K562 (cell line): ENCODE measurements around the gene GRIK2. TPM values are rescaled to one million over a fixed set of nuclear protein-coding genes. Genes with fewer than 3 reads are reported as not detected.

Source experiments
- ATAC-seq: fragments of 200-7000 bp; cut with Tn5 transposase; 3 replicates; pipeline ENCODE4 v1.9.1; 2020; ENCODE audit warnings: moderate library complexity
- BruUV-seq: library from RNA; stranded (reverse); fragments of 400-500 nt; replicated peaks from 2 replicates; lab custom pipeline; 2021; lab: Mats Ljungman, UMichigan
- CTCF ChIA-PET: fragments of 300-600 bp; formaldehyde crosslinking; extraction: SDS; loops from one replicate; lab custom pipeline; 2021; ENCODE audit warnings: low intra/inter-chr PET ratio; lab: Yijun Ruan, JAX
- POLR2A ChIA-PET: fragments of 300-600, 350-650 bp; sonication (Branson Sonifier 250); formaldehyde crosslinking; extraction: SDS; loops from one replicate; lab custom pipeline; 2021; ENCODE audit warnings: antibody characterized with exemption, inconsistent platforms; lab: Yijun Ruan, JAX
- DNase-seq, 4 experiments: peaks; one replicate each; pipeline versions ENCODE4 v3.0.0 to v3.0.0-alpha.2; 2011 to 2018; ENCODE audit warnings: low spot score in 3 of 4, mixed read lengths in 3 of 4; ENCODE audit errors: extremely low read depth in 1 of 4
- FAIRE-seq: peaks from 2 replicates; lab custom pipeline; 2011; peaks lifted over from hg19 to GRCh38; lab: Jason Lieb, UNC
- H2AFZ ChIP-seq: 2 replicates; pipeline ENCODE4 v1.6.0; 2011; ENCODE audit warnings: low read depth, low read length, control low read depth, inconsistent platforms
- H3K27ac ChIP-seq: fragments of 200-600 bp; 3 replicates; pipeline ENCODE4 v1.8.0; 2011; ENCODE audit warnings: low read depth, mild to moderate bottlenecking, control low read depth, inconsistent platforms, low read length, moderate library complexity, mixed read lengths; ENCODE audit errors: extremely low read depth
- H3K27me3 ChIP-seq, 2 experiments: fragments of 300-600 bp in 1 of 2; 2 replicates in 1 of 2; 3 replicates in 1 of 2; pipeline versions ENCODE4 v1.6.0 to v1.8.0; 2011; ENCODE audit warnings: inconsistent platforms in 2 of 2, low read length in 2 of 2, mild to moderate bottlenecking in 1 of 2, mixed read lengths in 1 of 2, moderate library complexity in 1 of 2; ENCODE audit not compliant: control insufficient read depth in 2 of 2, insufficient read depth in 2 of 2
- H3K36me3 ChIP-seq: fragments of 300-600 bp; 3 replicates; pipeline ENCODE4 v1.8.0; 2011; ENCODE audit warnings: mild to moderate bottlenecking, low read length, inconsistent platforms; ENCODE audit not compliant: control insufficient read depth, insufficient read depth
- H3K4me1 ChIP-seq, 2 experiments: fragments of 200-600 bp in 1 of 2; replicated peaks in 1 of 2; 2 replicates in 1 of 2; 3 replicates in 1 of 2; pipeline versions ENCODE4 v1.5.1 to v1.8.0; 2011; ENCODE audit warnings: inconsistent platforms in 2 of 2, low read length in 2 of 2, mild to moderate bottlenecking in 1 of 2, mixed read lengths in 1 of 2, moderate library complexity in 1 of 2; ENCODE audit not compliant: control insufficient read depth in 2 of 2, insufficient read depth in 2 of 2
- H3K4me2 ChIP-seq: 2 replicates; pipeline ENCODE4 v1.6.1; 2011; ENCODE audit warnings: low read length, control low read depth, inconsistent platforms, mixed read lengths; ENCODE audit not compliant: insufficient read depth
- H3K4me3 ChIP-seq: fragments of 200-600 bp; sonication (generic), shearing (Covaris generic); 2 replicates; pipeline ENCODE4 v1.5.1; 2016; ENCODE audit warnings: control low read depth, inconsistent platforms
- H3K79me2 ChIP-seq: fragments of 200-600 bp; 3 replicates; pipeline ENCODE4 v1.8.0; 2011; ENCODE audit warnings: low read length, inconsistent platforms; ENCODE audit not compliant: control insufficient read depth, insufficient read depth
- H3K9ac ChIP-seq, 2 experiments: 2 replicates each; pipeline versions ENCODE4 v1.6.0 to v1.6.1; 2011; ENCODE audit warnings: low read depth in 2 of 2, low read length in 2 of 2, control low read depth in 1 of 2, inconsistent platforms in 1 of 2, mild to moderate bottlenecking in 1 of 2, mixed read lengths in 1 of 2; ENCODE audit not compliant: insufficient read depth in 1 of 2
- H3K9me1 ChIP-seq: one replicate; pipeline ENCODE4 v1.6.0; 2011; ENCODE audit warnings: inconsistent platforms, mild to moderate bottlenecking, low read length, moderate library complexity; ENCODE audit not compliant: control insufficient read depth, insufficient read depth
- H3K9me3 ChIP-seq: replicated peaks from 2 replicates; pipeline ENCODE4 v1.5.1; 2011; ENCODE audit warnings: low read depth, low read length, inconsistent platforms; ENCODE audit not compliant: control insufficient read depth, insufficient read depth
- H4K20me1 ChIP-seq: replicated peaks from 2 replicates; pipeline ENCODE4 v1.6.1; 2011; ENCODE audit warnings: low read length, inconsistent platforms, mixed read lengths; ENCODE audit not compliant: control insufficient read depth, insufficient read depth
- TOE1 ChIP-seq, 2 experiments: fragments of 450-650 bp in 1 of 2; sonication (generic) in 1 of 2; formaldehyde crosslinking in 1 of 2; IDR thresholded peaks; 2 replicates each; pipeline versions ENCODE4 v1.7.1 to v1.8.0; 2016 to 2022; ENCODE audit warnings: borderline replicate concordance in 2 of 2, mild to moderate bottlenecking in 2 of 2, antibody characterized with exemption in 1 of 2, inconsistent platforms in 1 of 2, low read depth in 1 of 2, missing genetic modification reagents in 1 of 2, moderate library complexity in 1 of 2
- ZNF282 ChIP-seq: sonication (generic); formaldehyde crosslinking; IDR thresholded peaks from 2 replicates; pipeline ENCODE4 v1.8.1; 2023; ENCODE audit warnings: missing genetic modification reagents
- ZNF785 ChIP-seq: fragments of 250-450 bp; sonication (Bioruptor Pico); IDR thresholded peaks from 2 replicates; pipeline ENCODE4 v1.4.0; 2020; ENCODE audit warnings: mild to moderate bottlenecking
- ZSCAN29 ChIP-seq: fragments of 450-650 bp; IDR thresholded peaks from 2 replicates; pipeline ENCODE4 v1.6.1; 2017
- WGBS: fragments of 100-300 bp; shearing (Covaris generic); methylation state at CpG from one replicate; pipeline ENCODE4 v1.1.6; 2016; ENCODE audit warnings: low coverage, mixed read lengths; ENCODE audit not compliant: insufficient coverage; ENCODE audit errors: missing lambda C conversion rate; 5-methylcytosine and 5-hydroxymethylcytosine counted together
- in situ Hi-C: fragments of 300-500 bp; cut with MboI; formaldehyde crosslinking; loops from 4 replicates; pipeline ENCODE4 v1.15.0; 2018; ENCODE audit warnings: inconsistent platforms, mixed read lengths
- intact Hi-C: fragments of 100-400 bp; cut with micrococcal nuclease; formaldehyde crosslinking; loops from 2 replicates; pipeline ENCODE4 v1.14.2; 2022
- polyA plus RNA-seq, 8 experiments: library from polyadenylated mRNA; depleted of rRNA in 4 of 8; stranded (reverse) in 5 of 8; unstranded in 3 of 8; fragments of >200 nt; fragmentation: Nextera tagmentation in 2 of 8; fragmentation: Illumina TruSeq in 1 of 8; extraction: Ambion mirVana in 2 of 8; extraction: Trizol in 1 of 8; gene quantifications; 2 replicates each; pipeline versions ENCODE4 v1.2.1 to v1.2.3, GENCODE V29; 2011 to 2014; ENCODE audit warnings: inconsistent platforms in 1 of 8, missing spikeins in 1 of 8
- total RNA-seq, 7 experiments: library from RNA; depleted of rRNA in 6 of 7; stranded (reverse); fragments of >200 nt in 6 of 7; fragmentation: Illumina TruSeq in 2 of 7; extraction: Trizol in 2 of 7; gene quantifications; 2 replicates each; pipeline versions ENCODE4 v1.2.1 to v1.2.3, GENCODE V29; 2011 to 2021; ENCODE audit warnings: low replicate concordance in 1 of 7
- TF ChIP-seq, protein P1 (sequence below): fragments of 450-650 bp; IDR thresholded peaks from 2 replicates; pipeline ENCODE4 v1.6.1; 2016; ENCODE audit warnings: low read depth
- TF ChIP-seq, protein P2 (sequence below): fragments of 250-450 bp; sonication (Bioruptor Pico); IDR thresholded peaks from 2 replicates; pipeline ENCODE4 v1.4.0; 2020; ENCODE audit warnings: borderline replicate concordance
- TF ChIP-seq, protein P3 (sequence below): fragments of 250-450 bp; sonication (Bioruptor Pico); IDR thresholded peaks from 2 replicates; pipeline ENCODE4 v1.4.0; 2020; ENCODE audit warnings: mild to moderate bottlenecking, moderate library complexity, borderline replicate concordance
- TF ChIP-seq, protein P4 (sequence below): fragments of 250-450 bp; sonication (Bioruptor Pico); IDR thresholded peaks from 2 replicates; pipeline ENCODE4 v1.4.0; 2020; ENCODE audit warnings: mild to moderate bottlenecking, moderate library complexity

Gene GRIK2
- total and polyA plus RNA-seq, 9 of the 15 experiments (the other 6 are each of a cell fraction or from before 2014, with no cell fraction given): not detected

DNA sequence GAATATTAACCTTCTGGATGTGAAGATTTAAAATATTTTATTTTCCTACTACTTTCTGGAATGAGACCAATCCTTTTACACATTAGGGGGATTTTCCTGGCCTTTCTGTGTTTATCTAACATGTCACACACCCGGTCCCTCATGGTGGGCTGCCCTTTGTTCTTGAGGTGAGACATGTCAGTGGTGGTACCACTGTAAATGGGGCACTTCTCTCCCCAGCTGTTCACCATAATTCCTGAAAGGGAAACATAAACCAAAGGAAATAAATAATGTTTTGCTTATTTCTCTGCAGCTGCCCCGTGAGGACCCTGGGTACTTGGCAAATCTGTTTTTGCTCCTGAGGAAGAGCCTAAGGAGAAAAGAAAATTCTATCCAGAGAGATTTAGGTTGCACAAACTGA, 41.1 kb downstream of the GRIK2 start:
- FAIRE-seq (no peak), DNase-seq (no peak), ATAC-seq (no peak)
- H3K9me1 ChIP-seq: no peaks in the 10 kb centered on the region
- H3K36me3 ChIP-seq: no peaks in the 10 kb centered on the region
- H3K27me3 ChIP-seq: no peaks in the 10 kb centered on the region
- H3K4me1 ChIP-seq: no peaks in the 10 kb centered on the region
- CTCF ChIA-PET: no interaction called here
- H3K79me2 ChIP-seq: no peaks in the 10 kb centered on the region
- in situ Hi-C loops: no loop called here
- no peak overlapping the region for H3K4me3 ChIP-seq
- no peak overlapping the region for H3K27ac ChIP-seq
- H3K9ac ChIP-seq: no peak overlapping the region
- H3K9me3 ChIP-seq: no peaks in the 10 kb centered on the region
- intact Hi-C loops: no loop called here
- H2AFZ ChIP-seq: no peak overlapping the region
- no peak overlapping the region for H3K4me2 ChIP-seq
- no peaks in the 10 kb centered on the region for H4K20me1 ChIP-seq
- no TSS peak for BruUV-seq
- POLR2A ChIA-PET: no interaction called here
- 0% methylated on average over 2 of the region's 2 CpGs for WGBS
- TF ChIP-seq, protein P1, sequence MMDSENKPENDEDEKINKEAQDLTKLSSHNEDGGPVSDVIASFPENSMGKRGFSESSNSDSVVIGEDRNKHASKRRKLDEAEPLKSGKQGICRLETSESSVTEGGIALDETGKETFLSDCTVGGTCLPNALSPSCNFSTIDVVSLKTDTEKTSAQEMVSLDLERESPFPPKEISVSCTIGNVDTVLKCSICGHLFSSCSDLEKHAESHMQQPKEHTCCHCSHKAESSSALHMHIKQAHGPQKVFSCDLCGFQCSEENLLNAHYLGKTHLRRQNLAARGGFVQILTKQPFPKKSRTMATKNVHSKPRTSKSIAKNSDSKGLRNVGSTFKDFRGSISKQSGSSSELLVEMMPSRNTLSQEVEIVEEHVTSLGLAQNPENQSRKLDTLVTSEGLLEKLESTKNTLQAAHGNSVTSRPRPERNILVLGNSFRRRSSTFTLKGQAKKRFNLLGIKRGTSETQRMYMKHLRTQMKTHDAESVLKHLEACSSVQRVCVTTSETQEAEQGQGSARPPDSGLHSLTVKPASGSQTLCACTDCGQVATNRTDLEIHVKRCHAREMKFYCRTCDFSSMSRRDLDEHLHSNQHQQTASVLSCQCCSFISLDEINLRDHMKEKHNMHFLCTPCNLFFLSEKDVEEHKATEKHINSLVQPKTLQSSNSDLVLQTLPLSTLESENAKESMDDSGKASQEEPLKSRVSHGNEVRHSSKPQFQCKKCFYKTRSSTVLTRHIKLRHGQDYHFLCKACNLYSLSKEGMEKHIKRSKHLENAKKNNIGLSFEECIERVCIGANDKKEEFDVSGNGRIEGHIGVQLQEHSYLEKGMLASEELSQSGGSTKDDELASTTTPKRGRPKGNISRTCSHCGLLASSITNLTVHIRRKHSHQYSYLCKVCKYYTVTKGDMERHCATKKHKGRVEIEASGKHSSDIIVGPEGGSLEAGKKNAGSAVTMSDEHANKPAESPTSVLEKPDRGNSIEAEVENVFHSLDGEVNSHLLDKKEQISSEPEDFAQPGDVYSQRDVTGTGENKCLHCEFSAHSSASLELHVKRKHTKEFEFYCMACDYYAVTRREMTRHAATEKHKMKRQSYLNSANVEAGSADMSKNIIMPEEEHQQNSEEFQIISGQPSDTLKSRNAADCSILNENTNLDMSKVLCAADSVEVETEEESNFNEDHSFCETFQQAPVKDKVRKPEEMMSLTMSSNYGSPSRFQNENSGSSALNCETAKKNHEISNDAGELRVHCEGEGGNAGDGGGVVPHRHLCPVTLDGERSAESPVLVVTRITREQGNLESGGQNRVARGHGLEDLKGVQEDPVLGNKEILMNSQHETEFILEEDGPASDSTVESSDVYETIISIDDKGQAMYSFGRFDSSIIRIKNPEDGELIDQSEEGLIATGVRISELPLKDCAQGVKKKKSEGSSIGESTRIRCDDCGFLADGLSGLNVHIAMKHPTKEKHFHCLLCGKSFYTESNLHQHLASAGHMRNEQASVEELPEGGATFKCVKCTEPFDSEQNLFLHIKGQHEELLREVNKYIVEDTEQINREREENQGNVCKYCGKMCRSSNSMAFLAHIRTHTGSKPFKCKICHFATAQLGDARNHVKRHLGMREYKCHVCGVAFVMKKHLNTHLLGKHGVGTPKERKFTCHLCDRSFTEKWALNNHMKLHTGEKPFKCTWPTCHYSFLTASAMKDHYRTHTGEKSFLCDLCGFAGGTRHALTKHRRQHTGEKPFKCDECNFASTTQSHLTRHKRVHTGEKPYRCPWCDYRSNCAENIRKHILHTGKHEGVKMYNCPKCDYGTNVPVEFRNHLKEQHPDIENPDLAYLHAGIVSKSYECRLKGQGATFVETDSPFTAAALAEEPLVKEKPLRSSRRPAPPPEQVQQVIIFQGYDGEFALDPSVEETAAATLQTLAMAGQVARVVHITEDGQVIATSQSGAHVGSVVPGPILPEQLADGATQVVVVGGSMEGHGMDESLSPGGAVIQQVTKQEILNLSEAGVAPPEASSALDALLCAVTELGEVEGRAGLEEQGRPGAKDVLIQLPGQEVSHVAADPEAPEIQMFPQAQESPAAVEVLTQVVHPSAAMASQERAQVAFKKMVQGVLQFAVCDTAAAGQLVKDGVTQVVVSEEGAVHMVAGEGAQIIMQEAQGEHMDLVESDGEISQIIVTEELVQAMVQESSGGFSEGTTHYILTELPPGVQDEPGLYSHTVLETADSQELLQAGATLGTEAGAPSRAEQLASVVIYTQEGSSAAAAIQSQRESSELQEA: no peak
- TF ChIP-seq ZSCAN29: no peak
- TF ChIP-seq TOE1 (IDR thresholded peaks at IDR 0.05; ENCODE audit: borderline replicate concordance): no peak
- TF ChIP-seq TOE1 (CRISPR knock-in tag; IDR thresholded peaks at IDR 0.05; ENCODE audit: borderline replicate concordance, low read depth): no peak
- TF ChIP-seq, protein P2, sequence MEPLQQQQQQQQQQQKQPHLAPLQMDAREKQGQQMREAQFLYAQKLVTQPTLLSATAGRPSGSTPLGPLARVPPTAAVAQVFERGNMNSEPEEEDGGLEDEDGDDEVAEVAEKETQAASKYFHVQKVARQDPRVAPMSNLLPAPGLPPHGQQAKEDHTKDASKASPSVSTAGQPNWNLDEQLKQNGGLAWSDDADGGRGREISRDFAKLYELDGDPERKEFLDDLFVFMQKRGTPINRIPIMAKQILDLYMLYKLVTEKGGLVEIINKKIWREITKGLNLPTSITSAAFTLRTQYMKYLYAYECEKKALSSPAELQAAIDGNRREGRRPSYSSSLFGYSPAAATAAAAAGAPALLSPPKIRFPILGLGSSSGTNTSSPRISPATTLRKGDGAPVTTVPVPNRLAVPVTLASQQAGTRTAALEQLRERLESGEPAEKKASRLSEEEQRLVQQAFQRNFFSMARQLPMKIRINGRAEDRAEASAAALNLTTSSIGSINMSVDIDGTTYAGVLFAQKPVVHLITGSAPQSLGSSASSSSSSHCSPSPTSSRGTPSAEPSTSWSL (CRISPR knock-in tag): no peak
- TF ChIP-seq ZNF282 (CRISPR knock-in tag): no peak
- TF ChIP-seq, protein P3, sequence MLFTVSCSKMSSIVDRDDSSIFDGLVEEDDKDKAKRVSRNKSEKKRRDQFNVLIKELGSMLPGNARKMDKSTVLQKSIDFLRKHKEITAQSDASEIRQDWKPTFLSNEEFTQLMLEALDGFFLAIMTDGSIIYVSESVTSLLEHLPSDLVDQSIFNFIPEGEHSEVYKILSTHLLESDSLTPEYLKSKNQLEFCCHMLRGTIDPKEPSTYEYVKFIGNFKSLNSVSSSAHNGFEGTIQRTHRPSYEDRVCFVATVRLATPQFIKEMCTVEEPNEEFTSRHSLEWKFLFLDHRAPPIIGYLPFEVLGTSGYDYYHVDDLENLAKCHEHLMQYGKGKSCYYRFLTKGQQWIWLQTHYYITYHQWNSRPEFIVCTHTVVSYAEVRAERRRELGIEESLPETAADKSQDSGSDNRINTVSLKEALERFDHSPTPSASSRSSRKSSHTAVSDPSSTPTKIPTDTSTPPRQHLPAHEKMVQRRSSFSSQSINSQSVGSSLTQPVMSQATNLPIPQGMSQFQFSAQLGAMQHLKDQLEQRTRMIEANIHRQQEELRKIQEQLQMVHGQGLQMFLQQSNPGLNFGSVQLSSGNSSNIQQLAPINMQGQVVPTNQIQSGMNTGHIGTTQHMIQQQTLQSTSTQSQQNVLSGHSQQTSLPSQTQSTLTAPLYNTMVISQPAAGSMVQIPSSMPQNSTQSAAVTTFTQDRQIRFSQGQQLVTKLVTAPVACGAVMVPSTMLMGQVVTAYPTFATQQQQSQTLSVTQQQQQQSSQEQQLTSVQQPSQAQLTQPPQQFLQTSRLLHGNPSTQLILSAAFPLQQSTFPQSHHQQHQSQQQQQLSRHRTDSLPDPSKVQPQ (CRISPR knock-in tag): no peak
- TF ChIP-seq, protein P4, sequence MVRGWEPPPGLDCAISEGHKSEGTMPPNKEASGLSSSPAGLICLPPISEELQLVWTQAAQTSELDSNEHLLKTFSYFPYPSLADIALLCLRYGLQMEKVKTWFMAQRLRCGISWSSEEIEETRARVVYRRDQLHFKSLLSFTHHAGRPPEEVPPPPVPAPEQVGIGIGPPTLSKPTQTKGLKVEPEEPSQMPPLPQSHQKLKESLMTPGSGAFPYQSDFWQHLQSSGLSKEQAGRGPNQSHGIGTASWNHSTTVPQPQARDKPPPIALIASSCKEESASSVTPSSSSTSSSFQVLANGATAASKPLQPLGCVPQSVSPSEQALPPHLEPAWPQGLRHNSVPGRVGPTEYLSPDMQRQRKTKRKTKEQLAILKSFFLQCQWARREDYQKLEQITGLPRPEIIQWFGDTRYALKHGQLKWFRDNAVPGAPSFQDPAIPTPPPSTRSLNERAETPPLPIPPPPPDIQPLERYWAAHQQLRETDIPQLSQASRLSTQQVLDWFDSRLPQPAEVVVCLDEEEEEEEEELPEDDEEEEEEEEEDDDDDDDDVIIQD (CRISPR knock-in tag): no peak
- TF ChIP-seq ZNF785 (CRISPR knock-in tag): no peak
